GM18498 (cell line): Measurements from ENCODE around the gene PRR16.

Experiments
- ATAC-seq: cut with Tn5 transposase; IDR thresholded peaks from one replicate; pipeline ENCODE4 v1.9.1; 2021; ENCODE audit warnings: mild to moderate bottlenecking, moderate library complexity; ENCODE audit not compliant: unreplicated experiment

The PRR16 gene

DNA sequence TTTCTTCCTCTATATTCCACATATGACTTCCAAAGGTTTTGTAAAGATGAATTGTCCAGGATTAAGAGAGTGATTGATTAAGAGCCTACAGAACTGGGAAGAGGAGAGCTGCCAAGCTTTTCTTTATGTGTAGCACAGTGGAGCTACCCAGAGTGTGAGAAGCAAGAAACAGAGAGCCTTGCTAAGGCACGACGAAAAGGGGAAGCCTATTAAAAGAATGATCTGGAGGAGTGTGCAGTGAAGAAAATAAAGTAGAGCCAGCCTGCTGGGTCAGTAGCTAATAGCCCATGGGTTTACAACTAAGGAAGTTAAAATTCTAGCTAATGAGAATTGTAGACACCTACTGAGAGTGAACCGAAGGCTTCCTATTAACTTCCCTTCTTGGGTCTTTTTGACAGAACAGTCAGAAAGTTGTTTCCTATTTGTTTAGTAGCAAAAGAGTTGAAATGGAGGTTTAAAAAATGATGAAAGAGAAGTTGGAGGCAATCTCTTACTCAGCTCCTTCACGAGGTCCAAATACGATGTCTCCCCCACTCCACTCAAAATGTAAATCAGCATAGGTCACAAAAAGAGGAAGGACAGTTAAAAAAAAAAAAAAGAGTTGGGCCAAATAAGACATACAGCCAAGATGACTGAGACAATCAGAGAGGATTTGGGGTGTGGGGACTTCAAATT lies 957 bp upstream of the PRR16 start:
- ATAC-seq = no peak

DNA sequence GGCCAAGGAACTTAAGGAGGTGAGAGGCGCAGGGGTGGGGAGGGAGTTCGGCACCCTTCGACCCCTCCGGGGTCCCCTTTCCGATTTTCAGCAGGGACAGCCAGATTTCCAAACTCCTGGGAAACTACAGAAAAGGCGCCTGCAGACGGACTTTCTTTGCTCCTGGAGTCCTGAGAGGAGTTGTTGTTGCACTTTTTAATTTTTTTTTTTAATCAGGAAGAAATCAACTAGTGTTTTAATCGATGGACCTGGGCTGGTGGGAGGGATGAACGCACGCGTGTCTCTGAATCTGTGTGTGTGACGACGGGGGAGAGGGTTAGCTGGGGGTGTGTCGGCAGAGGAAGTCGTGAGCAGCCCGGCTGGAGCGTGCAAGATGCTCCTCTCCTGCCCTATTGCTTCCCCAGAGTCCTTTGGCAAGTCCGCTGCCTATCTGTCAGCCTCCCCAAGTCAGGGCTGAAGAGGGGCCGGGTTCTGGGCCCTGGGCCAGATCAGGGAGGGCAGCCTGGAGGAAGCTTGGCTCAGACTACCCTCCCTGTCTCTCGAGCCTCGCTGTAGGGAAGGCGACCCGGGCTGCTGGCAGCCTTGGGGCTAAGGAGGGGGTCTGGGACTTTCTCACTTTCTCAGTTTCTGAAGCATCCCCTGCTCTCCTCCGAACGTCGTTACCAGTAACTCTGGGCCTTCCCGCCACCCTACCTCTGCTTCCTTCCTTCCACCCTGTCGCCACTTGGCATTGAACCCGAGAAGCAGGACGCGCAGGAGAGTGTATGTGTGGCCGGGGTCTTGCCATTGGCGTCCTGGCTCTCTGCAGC lies 731 bp downstream of the PRR16 start:
- ATAC-seq = no peak

DNA sequence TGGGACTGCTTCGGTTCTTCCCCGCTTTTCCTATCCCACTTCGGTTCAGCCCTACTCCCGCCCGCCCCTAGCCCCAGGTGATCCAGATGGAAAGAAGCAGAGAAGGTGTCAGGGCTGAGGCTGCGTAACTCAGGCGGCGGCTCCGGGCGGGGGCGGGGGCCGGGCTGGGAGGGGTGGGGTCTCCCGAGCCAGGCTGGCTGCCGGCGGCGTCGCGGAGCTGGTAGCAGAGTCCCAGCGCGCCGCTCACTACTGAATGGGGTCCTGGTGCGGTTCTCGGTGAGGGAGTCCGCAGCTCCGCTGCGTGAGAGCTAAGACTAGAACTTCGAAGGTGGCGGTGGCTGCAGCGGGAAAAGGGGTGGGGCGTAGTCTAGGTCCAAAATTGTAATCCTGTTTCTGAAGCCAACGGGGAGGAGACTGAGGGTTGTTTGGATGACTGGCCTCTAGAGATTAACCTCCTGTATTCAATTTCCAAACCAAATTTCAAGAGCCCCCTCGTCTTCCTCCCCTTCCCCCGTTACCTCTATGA lies 1.4 kb downstream of the PRR16 start:
- no peak for ATAC-seq

- no peak for ATAC-seq
Measured at GRCh38 chr5:120466341-120467006, 2.4 kb downstream of the PRR16 start.

- no peak for ATAC-seq
Measured at GRCh38 chr5:120471971-120472370, 7.9 kb downstream of the PRR16 start.

GRCh38 chr5:120472911-120473310 lies 8.8 kb downstream of the PRR16 start:
- no peak for ATAC-seq

DNA sequence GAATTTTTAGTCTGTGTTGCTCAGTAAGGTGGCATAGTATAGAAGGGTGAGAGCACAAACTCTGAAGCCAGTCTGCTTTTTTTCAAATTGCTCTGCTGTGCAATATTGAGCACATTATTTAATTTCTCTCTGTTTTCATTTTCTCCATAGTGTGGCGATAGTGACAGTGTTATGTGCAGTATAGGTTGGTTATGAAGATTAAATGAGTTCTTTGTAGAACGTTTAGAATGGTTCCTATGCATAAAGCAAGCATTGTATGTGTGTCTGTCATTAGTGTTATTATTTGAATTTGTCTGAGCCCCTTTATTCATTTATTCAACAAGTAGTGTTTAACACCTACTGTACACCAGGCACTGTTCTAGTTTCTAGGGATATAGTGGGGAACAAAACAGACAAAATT lies 9.2 kb downstream of the PRR16 start:
- no peak for ATAC-seq

- ATAC-seq = no peak
Measured at GRCh38 chr5:120476063-120476462, 12.0 kb downstream of the PRR16 start.

DNA sequence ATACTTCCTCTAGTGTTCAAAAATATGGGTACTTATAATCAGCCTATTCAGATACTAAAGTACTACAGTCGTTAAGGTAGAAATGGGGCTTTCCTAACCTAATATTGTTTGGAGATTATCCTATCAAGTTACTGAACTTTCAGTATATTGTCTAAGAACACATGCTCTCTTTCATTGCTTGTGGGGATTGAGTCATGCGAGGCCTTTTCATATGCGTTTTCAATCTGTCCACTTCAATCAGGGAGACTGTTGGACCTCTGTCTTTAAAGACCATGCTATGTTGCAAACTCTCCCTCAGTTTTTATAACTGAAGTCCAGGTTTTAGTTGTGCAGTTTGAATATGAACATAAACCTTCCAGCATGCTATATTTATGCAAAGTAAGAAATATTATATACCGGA lies 15.0 kb downstream of the PRR16 start:
- no peak for ATAC-seq

DNA sequence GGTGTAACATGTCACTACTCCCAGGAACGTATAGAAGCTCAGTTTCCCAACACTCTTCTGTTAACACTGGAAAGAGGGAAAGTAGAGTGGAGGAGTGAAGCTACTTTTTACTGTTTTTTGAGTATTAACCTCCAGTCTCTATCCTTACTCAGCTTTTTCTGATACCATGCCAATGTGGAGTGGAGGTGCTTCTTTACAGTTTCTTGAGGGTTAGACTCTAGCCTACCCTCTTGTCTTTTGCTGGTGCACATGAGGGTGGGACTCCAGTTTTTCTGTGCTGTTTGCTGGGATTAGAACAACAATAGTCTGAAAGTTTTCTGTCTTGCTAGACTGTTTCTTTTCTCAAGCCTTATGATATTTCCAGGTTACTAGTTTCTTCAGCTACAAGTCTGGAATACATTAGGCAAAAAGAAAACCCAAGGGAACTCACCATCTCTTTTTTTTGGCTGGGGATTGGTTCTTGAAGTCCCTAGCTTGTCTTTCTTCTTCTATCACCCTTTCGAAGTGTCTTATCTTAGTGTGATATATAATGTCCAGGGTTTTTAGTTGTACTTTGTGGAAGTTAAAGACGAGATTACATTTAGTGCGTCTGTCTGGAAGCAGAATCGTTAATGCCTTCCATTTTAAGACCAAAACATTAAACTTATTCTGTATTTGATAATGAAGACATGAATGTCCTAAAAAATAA lies 35.9 kb downstream of the PRR16 start:
- no peak for ATAC-seq

- no peak for ATAC-seq
Measured at GRCh38 chr5:120502531-120502930, 38.4 kb downstream of the PRR16 start.

GRCh38 chr5:120503341-120503740 lies 39.2 kb downstream of the PRR16 start:
- no peak for ATAC-seq

DNA sequence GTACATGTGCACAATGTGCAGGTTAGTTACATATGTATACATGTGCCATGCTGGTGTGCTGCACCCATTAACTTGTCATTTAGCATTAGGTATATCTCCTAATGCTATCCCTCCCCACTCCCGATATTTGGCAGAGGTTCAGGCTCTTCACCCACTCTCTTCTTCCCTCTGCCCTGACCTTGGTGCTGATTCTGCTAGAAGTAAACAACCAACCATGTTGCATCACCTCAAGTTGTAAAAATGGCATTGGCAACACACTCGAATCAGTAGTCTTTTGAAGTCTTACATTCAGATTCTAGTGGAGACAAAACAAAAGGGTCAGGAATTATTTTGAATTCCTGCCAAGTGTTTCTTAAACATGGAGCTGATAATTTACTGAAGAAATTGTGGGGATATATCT lies 40.0 kb downstream of the PRR16 start:
- no peak for ATAC-seq

- ATAC-seq = no peak
Measured at GRCh38 chr5:120507197-120507596, 43.1 kb downstream of the PRR16 start.

- ATAC-seq = no peak
Measured at GRCh38 chr5:120507800-120508463, 43.8 kb downstream of the PRR16 start.

- ATAC-seq = no peak
Measured at GRCh38 chr5:120509053-120509452, 45.0 kb downstream of the PRR16 start.

- no peak for ATAC-seq
Measured at GRCh38 chr5:120510098-120510637, 46.1 kb downstream of the PRR16 start.

DNA sequence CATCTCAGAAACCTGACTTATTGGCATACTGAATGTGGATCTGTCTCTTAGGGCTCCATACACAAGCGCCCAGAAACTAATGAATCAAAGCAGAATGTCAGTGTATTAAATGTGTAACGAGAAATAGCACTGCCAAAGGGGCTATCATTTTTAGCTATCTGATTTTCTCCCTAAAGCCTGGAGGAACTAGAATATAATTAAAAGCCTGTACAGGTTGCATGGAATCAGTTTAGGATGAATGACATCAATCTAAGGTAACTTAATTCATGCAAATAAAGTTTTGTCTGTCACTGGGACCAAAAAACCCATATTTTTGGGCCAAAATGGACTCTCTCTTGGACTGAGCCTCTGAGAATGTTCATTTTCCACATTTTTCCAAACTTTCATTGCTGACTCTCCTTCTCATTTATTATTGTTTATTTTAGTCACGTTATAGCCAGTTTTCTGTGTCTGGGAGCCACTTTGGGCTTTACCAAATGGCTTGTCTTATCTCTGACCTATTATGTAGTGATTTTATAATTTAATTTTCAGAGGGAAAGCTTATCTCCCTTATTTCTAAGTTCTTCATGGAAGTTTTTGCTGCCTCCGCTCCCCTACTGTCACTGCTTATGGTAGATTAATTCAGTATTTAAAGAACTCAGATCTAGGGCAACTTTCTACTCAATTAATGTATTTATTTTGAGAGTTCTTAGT lies 47.0 kb downstream of the PRR16 start:
- no peak for ATAC-seq

GRCh38 chr5:120512068-120512467 lies 48.0 kb downstream of the PRR16 start:
- no peak for ATAC-seq
